Heart right ventricle (tissue), 16 donors: Measurements from ENCODE around the gene MED16. TPM values are rescaled to one million over a fixed set of nuclear protein-coding genes. Genes with fewer than 3 reads are reported as not detected.
A peak's percentile ranks its signal among the peaks of the same experiment; 100 is the strongest.

Source experiments
- ATAC-seq, 8 donors: fragments of 200-7000 bp; cut with Tn5 transposase; one replicate each; pipeline ENCODE4 v1.9.1; 2020; ENCODE audit warnings: mild to moderate bottlenecking in 8 of 8, moderate library complexity in 8 of 8, moderate number of reproducible peaks in 1 of 8
- DNase-seq, 2 donors: peaks; one replicate each; pipeline ENCODE4 v3.0.0-alpha.2; 2020
- H3K27ac ChIP-seq, 10 donors: fragments of 200-600 bp; sonication (generic) in 2 of 10; one replicate each; pipeline versions ENCODE4 v1.5.0 to v1.8.0; 2020 to 2022; ENCODE audit warnings: mild to moderate bottlenecking in 3 of 10
- H3K27me3 ChIP-seq, 7 donors: fragments of 200-600 bp; one replicate each; pipeline ENCODE4 v1.8.0; 2021 to 2022; ENCODE audit warnings: mild to moderate bottlenecking in 2 of 7
- H3K36me3 ChIP-seq, 9 donors: fragments of 200-600 bp; sonication (generic) in 1 of 9; one replicate each; pipeline versions ENCODE4 v1.5.0 to v1.8.0; 2020 to 2022; ENCODE audit warnings: mild to moderate bottlenecking in 2 of 9
- H3K4me1 ChIP-seq, 9 donors: fragments of 200-600 bp; sonication (generic) in 1 of 9; one replicate each; pipeline versions ENCODE4 v1.5.0 to v1.8.0; 2020 to 2022; ENCODE audit warnings: mild to moderate bottlenecking in 4 of 9
- H3K4me3 ChIP-seq, 10 donors: fragments of 200-600 bp; sonication (generic) in 2 of 10; one replicate each; pipeline versions ENCODE4 v1.5.0 to v1.8.0; 2020 to 2022; ENCODE audit warnings: mild to moderate bottlenecking in 7 of 10, moderate library complexity in 2 of 10
- H3K9me3 ChIP-seq, 11 donors: fragments of 200-600 bp in 10 of 11; sonication (generic) in 2 of 11; one replicate each; pipeline versions ENCODE4 v1.5.0 to v1.8.0; 2013 to 2022; ENCODE audit warnings: mild to moderate bottlenecking in 2 of 11, control low read depth in 1 of 11, moderate library complexity in 1 of 11
- CTCF ChIP-seq, 9 donors: fragments of 200-600 bp; sonication (generic) in 2 of 9; IDR thresholded peaks; one replicate each; pipeline versions ENCODE4 v1.5.0 to v1.8.0; 2021 to 2022; ENCODE audit warnings: antibody characterized with exemption in 9 of 9, mild to moderate bottlenecking in 5 of 9, moderate library complexity in 1 of 9
- WGBS, 2 donors: extraction: QIAGEN DNeasy Blood & Tissue Kit; methylation state at CpG; one replicate each; pipeline ENCODE4 v1.1.7; 2013; ENCODE audit warnings: inconsistent platforms in 1 of 2; 5-methylcytosine and 5-hydroxymethylcytosine counted together
- intact Hi-C, 10 donors: fragments of 100-400 bp; cut with DNase I; formaldehyde crosslinking; loops; one replicate each; pipeline versions ENCODE4 v1.11.1 to v1.14.2; 2022
- polyA plus RNA-seq, 2 donors: library from polyadenylated mRNA; stranded (reverse); fragments of 200-250 nt; gene quantifications; one replicate each; pipeline ENCODE4 v1.2.3, GENCODE V29; 2013
- total RNA-seq, 10 donors: library from RNA; stranded (reverse); fragmentation: NEBNext Ultra II Directional in 3 of 10; extraction: Animal tissue kit (Norgen Biotek cat#: 25700) in 3 of 10; gene quantifications; one replicate each; pipeline versions ENCODE4 v1.2.1 to v1.2.4, GENCODE V29; 2021 to 2023
- donor health status: Arrhythmogenic right ventricular cardiomyopathy.
- donor health status: ischemic (EF 13 %, LVEDD 7.1; RV severe dilation, severe dysfunction).
- donor health status: healthy with polysubstance abuse.
- donor health status: DM: no; HTN: yes; CAD: no.
- donor health status: DM: no; HTN: no; CAD: no.
- donor health status: ischemic (EF 25% LVEDD 6.9; RV normal size, moderate dysfunction).
- donor health status: ischemic (EF 25% LVEDD 5.7; RV mildly dilated, moderate dysfunction).
- donor health status: healthy.
- donor health status: DM: yes; HTN: yes; CAD: no.
- donor health status: Ischemic cardiomyopathy.
- donor health status: ischemic (EF 35%, LVEDD 5.7; RV mildly dilated, moderate dysfunction).
- donor health status: nonischemic (EF 11% LVEDD 7.7; RV severe dilation, severe dysfunction).
- donor health status: DM: yes; HTN: yes; CAD: no.
- donor health status: PGD.
- donor health status: ischemic (EF 29% LVEDD 5.4; RV normal size, mild dysfunction).
- donor health status: nonischemic (EF 23%, LVEDD 6.1; RV moderate dilation, normal function).

The MED16 gene
- total and polyA plus RNA-seq, 12 donors, result 17.6 to 42.9 (median 27.7) TPM

GRCh38 chr19:940591-941291 is 47.8 kb upstream of the MED16 start:
- peaks cover 0 to 20% (median 4%) of the 10 kb centered on the region in 9 donors for H3K4me1 ChIP-seq
- 40 to 59% methylated on average over 61 to 64 of the region's 64 CpGs for whole genome bisulfite sequencing, 2 donors
- peaks cover 0 to 18% (median 0%) of the 10 kb centered on the region in 9 donors for H3K36me3 ChIP-seq
- H3K27me3 ChIP-seq, result no peaks in the 10 kb centered on the region
- H3K9me3 ChIP-seq, result peaks cover 0 to 4% (median 0%) of the 10 kb centered on the region in 11 donors
- H3K27ac ChIP-seq, result peak overlapping the region; percentile 10 to 90 (median 78)
- H3K4me3 ChIP-seq, result peak overlapping the region in 9 of 10 donors; percentile 24 to 50 (median 41)
- peak in 1 of 2 donors; percentile 74 for DNase-seq
- ATAC-seq, result peak; percentile 56 to 88 (median 78)
- TF ChIP-seq CTCF (IDR thresholded peaks at IDR 0.05), result peak in 1 of 9 donors; percentile 21
- intact Hi-C loops, result no loop called here

- intact Hi-C loops, result loop anchor here in 1 of 10 donors (5.0 kb wide), 1 partner anchor 32 kb away; no protein-coding TSS in a partner anchor
- peak overlapping the region in 1 of 10 donors; percentile 41 for H3K4me3 ChIP-seq
- H3K36me3 ChIP-seq, result peaks cover 0 to 18% (median 0%) of the 10 kb centered on the region in 9 donors
- ATAC-seq, result no peak
- no peak for DNase-seq
- 94 to 100% methylated on average over 7 of the region's 7 CpGs for WGBS, 2 donors
- H3K27me3 ChIP-seq, result no peaks in the 10 kb centered on the region
- H3K4me1 ChIP-seq, result peaks cover 3 to 29% (median 9%) of the 10 kb centered on the region in 9 donors
- TF ChIP-seq CTCF (IDR thresholded peaks at IDR 0.05), result no peak
- H3K27ac ChIP-seq, result peak overlapping the region in 5 of 10 donors; percentile 72 to 90 (median 83)
- peaks cover 0 to 4% (median 0%) of the 10 kb centered on the region in 11 donors for H3K9me3 ChIP-seq
Measured at GRCh38 chr19:939922-940321, 46.9 kb upstream of the MED16 start.

- H3K36me3 ChIP-seq, result peaks cover 0 to 18% (median 0%) of the 10 kb centered on the region in 9 donors
- H3K27ac ChIP-seq, result no peak overlapping the region
- H3K4me1 ChIP-seq, result peaks cover 7 to 33% (median 14%) of the 10 kb centered on the region in 9 donors
- 89 to 91% methylated on average over 22 of the region's 22 CpGs for WGBS, 2 donors
- intact Hi-C loops, result loop anchor here in 1 of 10 donors (5.0 kb wide), 1 partner anchor 33 kb away; no protein-coding TSS in a partner anchor
- DNase-seq (no peak), ATAC-seq (no peak)
- H3K27me3 ChIP-seq, result no peaks in the 10 kb centered on the region
- no peak for TF ChIP-seq CTCF (IDR thresholded peaks at IDR 0.05)
- no peak overlapping the region for H3K4me3 ChIP-seq
- H3K9me3 ChIP-seq, result peaks cover 0 to 4% (median 0%) of the 10 kb centered on the region in 11 donors
Measured at GRCh38 chr19:939439-939838, 46.5 kb upstream of the MED16 start.

- Histone ChIP-seq H3K4me3 (no peak overlapping the region), H3K36me3 (peaks cover 0 to 15% (median 0%) of the 10 kb centered on the region in 9 donors), H3K27ac (no peak overlapping the region), H3K9me3 (peaks cover 0 to 2% (median 0%) of the 10 kb centered on the region in 11 donors), H3K27me3 (no peaks in the 10 kb centered on the region), H3K4me1 (peaks cover 17 to 44% (median 24%) of the 10 kb centered on the region in 9 donors)
- no peak for TF ChIP-seq CTCF (IDR thresholded peaks at IDR 0.05)
- no peak for DNase-seq
- no peak for ATAC-seq
- 90 to 94% methylated on average over 23 of the region's 23 CpGs for WGBS, 2 donors
- intact Hi-C loops, result loop anchor here in 1 of 10 donors (5.0 kb wide), 1 partner anchor 34 kb away; no protein-coding TSS in a partner anchor
Measured at GRCh38 chr19:938233-938923, 45.4 kb upstream of the MED16 start.
